Activated CD4-positive, alpha-beta T cell treated with anti-CD3 and anti-CD28 coated beads for 36 hours (primary cell): ENCODE measurements around the gene NUPR1. TPM values are rescaled to one million over a fixed set of nuclear protein-coding genes. Genes with fewer than 3 reads are reported as not detected.
"Not testable (repeated sequence)": the region's sequence is repeated elsewhere in the genome, so short reads cannot be mapped to it uniquely, and the experiment has no call there.

Experiments
- ATAC-seq: fragments of 200-7000 bp; cut with Tn5 transposase; one replicate; pipeline ENCODE4 v1.10.0; 2021; ENCODE audit warnings: mild to moderate bottlenecking, moderate library complexity
- CTCF ChIA-PET: fragments of 350-600 bp; sonication (Branson Sonifier 250); formaldehyde crosslinking; loops from one replicate; lab custom pipeline; 2021; ENCODE audit warnings: antibody characterized with exemption; lab: Charles Lee
- POLR2A ChIA-PET: fragments of 350-600 bp; sonication (Branson Sonifier 250); formaldehyde crosslinking; loops from one replicate; lab custom pipeline; 2021; ENCODE audit warnings: antibody characterized with exemption, inconsistent platforms; lab: Charles Lee
- DNase-seq: peaks from one replicate; pipeline ENCODE4 v3.0.0-alpha.2; 2020
- H3K27ac Mint-ChIP-seq: one replicate; pipeline ENCODE4 v1.8.0; 2021; ENCODE audit warnings: mixed read lengths
- H3K27me3 Mint-ChIP-seq: one replicate; pipeline ENCODE4 v1.8.0; 2021; ENCODE audit warnings: mixed read lengths
- H3K36me3 Mint-ChIP-seq: one replicate; pipeline ENCODE4 v1.8.0; 2021; ENCODE audit warnings: low read depth, mixed read lengths
- H3K4me1 Mint-ChIP-seq: one replicate; pipeline ENCODE4 v1.8.0; 2021; ENCODE audit warnings: mixed read lengths
- H3K4me3 Mint-ChIP-seq: one replicate; pipeline ENCODE4 v1.8.0; 2021; ENCODE audit warnings: mild to moderate bottlenecking, moderate library complexity, mixed read lengths
- H3K9me3 Mint-ChIP-seq: one replicate; pipeline ENCODE4 v1.8.0; 2021; ENCODE audit warnings: low read depth, mixed read lengths
- intact Hi-C, 2 experiments: fragments of 100-400 bp; cut with DNase I in 1 of 2; cut with micrococcal nuclease in 1 of 2; formaldehyde crosslinking; loops; one replicate each; pipeline versions ENCODE4 v1.14.2 to v1.15.1; 2022 to 2024; cut with DNase I, micrococcal nuclease
- total RNA-seq, 2 experiments: library from RNA; stranded (reverse); gene quantifications; one replicate each; pipeline ENCODE4 v1.2.3, GENCODE V29; 2021

Gene NUPR1
- total RNA-seq, 2 experiments from 2014 or later, result not detected

- no peak overlapping the region for H3K27ac Mint-ChIP-seq
- peaks cover 24% of the 10 kb centered on the region for H3K36me3 Mint-ChIP-seq
- CTCF ChIA-PET, result interaction anchor here (1.9 kb wide), 1 partner anchor 14 kb away, joined by 5 read pairs; no protein-coding TSS in a partner anchor
- H3K27me3 Mint-ChIP-seq, result no peaks in the 10 kb centered on the region
- intact Hi-C loops, result no loop called here
- POLR2A ChIA-PET, result no interaction called here
- peaks cover 18% of the 10 kb centered on the region for H3K4me1 Mint-ChIP-seq
- no peak for DNase-seq
- H3K4me3 Mint-ChIP-seq, result no peak overlapping the region
- ATAC-seq, result no peak
- H3K9me3 Mint-ChIP-seq, result peaks cover 8% of the 10 kb centered on the region
These were observed 31.4 kb upstream of the NUPR1 start for GRCh38 chr16:28569968-28570752.

GRCh38 chr16:28569021-28569420 lies 30.2 kb upstream of the NUPR1 start:
- H3K4me1 Mint-ChIP-seq, result peaks cover 18% of the 10 kb centered on the region
- intact Hi-C loops, result no loop called here
- POLR2A ChIA-PET, result no interaction called here
- no peaks in the 10 kb centered on the region for H3K27me3 Mint-ChIP-seq
- CTCF ChIA-PET, result interaction anchor here (0.6 to 1.9 kb wide), 2 partner anchors 13 to 1060 kb away, joined by 4 to 5 read pairs; no protein-coding TSS in a partner anchor
- peaks cover 28% of the 10 kb centered on the region for H3K36me3 Mint-ChIP-seq
- H3K4me3 Mint-ChIP-seq, result no peak overlapping the region
- H3K9me3 Mint-ChIP-seq, result peaks cover 8% of the 10 kb centered on the region
- ATAC-seq, result no peak
- no peak overlapping the region for H3K27ac Mint-ChIP-seq
- DNase-seq, result no peak

GRCh38 chr16:28567292-28567691 lies 28.5 kb upstream of the NUPR1 start:
- ChIA-PET POLR2A (no interaction called here), CTCF (interaction anchor here (1.1 kb wide), 1 partner anchor 18 kb away, joined by 3 read pairs; no protein-coding TSS in a partner anchor)
- Mint-ChIP-seq H3K36me3 (peaks cover 28% of the 10 kb centered on the region), H3K9me3 (peaks cover 8% of the 10 kb centered on the region), H3K27me3 (no peaks in the 10 kb centered on the region), H3K27ac (no peak overlapping the region), H3K4me1 (peaks cover 13% of the 10 kb centered on the region), H3K4me3 (no peak overlapping the region)
- no peak for ATAC-seq
- DNase-seq, result no peak
- intact Hi-C loops, result no loop called here

GRCh38 chr16:28566233-28566925 lies 27.6 kb upstream of the NUPR1 start:
- H3K27ac Mint-ChIP-seq, intact Hi-C loops, H3K27me3 Mint-ChIP-seq, H3K9me3 Mint-ChIP-seq, DNase-seq, ATAC-seq, H3K4me3 Mint-ChIP-seq, POLR2A ChIA-PET: not testable (repeated sequence)
- Mint-ChIP-seq H3K4me1 (peaks cover 15% of the 10 kb centered on the region), H3K36me3 (peaks cover 29% of the 10 kb centered on the region)
- CTCF ChIA-PET, result interaction anchor here (0.7 kb wide), 1 partner anchor 17 kb away, joined by 4 read pairs; no protein-coding TSS in a partner anchor

GRCh38 chr16:28563218-28563617 lies 24.4 kb upstream of the NUPR1 start:
- no peak overlapping the region for H3K27ac Mint-ChIP-seq
- H3K9me3 Mint-ChIP-seq, result peaks cover 8% of the 10 kb centered on the region
- intact Hi-C loops, result no loop called here
- H3K36me3 Mint-ChIP-seq, result peaks cover 36% of the 10 kb centered on the region
- peaks cover 23% of the 10 kb centered on the region for H3K4me1 Mint-ChIP-seq
- ATAC-seq, result no peak
- ChIA-PET CTCF (no interaction called here), POLR2A (no interaction called here)
- H3K27me3 Mint-ChIP-seq, result no peaks in the 10 kb centered on the region
- DNase-seq, result no peak
- no peak overlapping the region for H3K4me3 Mint-ChIP-seq

GRCh38 chr16:28562199-28562598 lies 23.4 kb upstream of the NUPR1 start:
- ChIA-PET CTCF (no interaction called here), POLR2A (no interaction called here)
- Mint-ChIP-seq H3K27ac (no peak overlapping the region), H3K4me3 (no peak overlapping the region), H3K9me3 (peaks cover 3% of the 10 kb centered on the region), H3K4me1 (peaks cover 28% of the 10 kb centered on the region), H3K36me3 (peaks cover 36% of the 10 kb centered on the region), H3K27me3 (no peaks in the 10 kb centered on the region)
- ATAC-seq (no peak), DNase-seq (no peak)
- intact Hi-C loops, result no loop called here

- ATAC-seq, result no peak
- intact Hi-C loops, result no loop called here
- peaks cover 37% of the 10 kb centered on the region for H3K36me3 Mint-ChIP-seq
- no peak overlapping the region for H3K4me3 Mint-ChIP-seq
- DNase-seq, result no peak
- H3K4me1 Mint-ChIP-seq, result peaks cover 32% of the 10 kb centered on the region
- ChIA-PET CTCF (no interaction called here), POLR2A (no interaction called here)
- no peaks in the 10 kb centered on the region for H3K27me3 Mint-ChIP-seq
- no peak overlapping the region for H3K27ac Mint-ChIP-seq
- peaks cover 3% of the 10 kb centered on the region for H3K9me3 Mint-ChIP-seq
These were observed 22.9 kb upstream of the NUPR1 start for GRCh38 chr16:28561557-28562187.

GRCh38 chr16:28558456-28558855 lies 19.7 kb upstream of the NUPR1 start:
- ATAC-seq (no peak), DNase-seq (no peak)
- Mint-ChIP-seq H3K4me3 (no peak overlapping the region), H3K36me3 (peaks cover 27% of the 10 kb centered on the region), H3K27me3 (no peaks in the 10 kb centered on the region), H3K9me3 (no peaks in the 10 kb centered on the region), H3K4me1 (peaks cover 51% of the 10 kb centered on the region), H3K27ac (peak overlapping the region; percentile 19)
- CTCF ChIA-PET, result interaction anchor here (0.6 kb wide), 1 partner anchor 326 kb away, joined by 3 read pairs; no protein-coding TSS in a partner anchor
- POLR2A ChIA-PET, result no interaction called here
- intact Hi-C loops, result loop anchor here in 1 of 2 experiments (10.0 kb wide), 1 partner anchor 1004 kb away; the partner anchor contains the start of gene KATNIP

GRCh38 chr16:28556914-28557320 lies 18.1 kb upstream of the NUPR1 start:
- ChIA-PET POLR2A (interaction anchor here (0.5 to 0.6 kb wide), 2 partner anchors 32 to 60 kb away, joined by 4 read pairs; no protein-coding TSS in a partner anchor), CTCF (interaction anchor here (0.6 to 2.4 kb wide), 4 partner anchors 12 to 1251 kb away, joined by 3 to 6 read pairs (median 4); no protein-coding TSS in a partner anchor)
- H3K4me1 Mint-ChIP-seq, result peaks cover 50% of the 10 kb centered on the region
- H3K27ac Mint-ChIP-seq, result peak overlapping the region; percentile 5
- no peak overlapping the region for H3K4me3 Mint-ChIP-seq
- intact Hi-C loops, result loop anchor here in 1 of 2 experiments (10.0 kb wide), 1 partner anchor 1002 kb away; the partner anchor contains the start of gene KATNIP
- H3K36me3 Mint-ChIP-seq, result peaks cover 27% of the 10 kb centered on the region
- H3K27me3 Mint-ChIP-seq, result no peaks in the 10 kb centered on the region
- DNase-seq, result no peak
- no peak for ATAC-seq
- H3K9me3 Mint-ChIP-seq, result no peaks in the 10 kb centered on the region

- CTCF ChIA-PET, result interaction anchor here (1.2 to 2.4 kb wide), 4 partner anchors 13 to 67 kb away, joined by 4 to 6 read pairs (median 4); no protein-coding TSS in a partner anchor
- DNase-seq, result peak; percentile 21
- H3K4me1 Mint-ChIP-seq, result peaks cover 44% of the 10 kb centered on the region
- POLR2A ChIA-PET, result interaction anchor here (1.6 kb wide), 1 partner anchor 62 kb away, joined by 3 read pairs; no protein-coding TSS in a partner anchor
- intact Hi-C loops, result loop anchor here (2.0 to 10.0 kb wide), 2 partner anchors 61 to 1001 kb away; partner anchors contain the start of genes APOBR (in 1 of the 2) and KATNIP (in 1 of the 2)
- H3K27ac Mint-ChIP-seq, result peak overlapping the region; percentile 74
- peak; percentile 57 for ATAC-seq
- peak overlapping the region; percentile 10 for H3K4me3 Mint-ChIP-seq
- H3K36me3 Mint-ChIP-seq, result peaks cover 24% of the 10 kb centered on the region
- H3K27me3 Mint-ChIP-seq, result no peaks in the 10 kb centered on the region
- H3K9me3 Mint-ChIP-seq, result no peaks in the 10 kb centered on the region
These were observed 16.8 kb upstream of the NUPR1 start for GRCh38 chr16:28555561-28555960.
